Ishikawa (cell line): ENCODE measurements around the gene CPNE4.

ENCODE experiments used
- CEBPB ChIP-seq: IDR thresholded peaks from 2 replicates; pipeline ENCODE4 v1.6.1; 2012
- CREB1 ChIP-seq: IDR thresholded peaks from 2 replicates; pipeline ENCODE4 v1.6.1; 2012; ENCODE audit warnings: low read depth
- EGR1 ChIP-seq: IDR thresholded peaks from 2 replicates; pipeline ENCODE4 v1.6.1; 2012
- EP300 ChIP-seq: IDR thresholded peaks from 2 replicates; pipeline ENCODE4 v1.6.1; 2012; ENCODE audit warnings: borderline replicate concordance
- FOXM1 ChIP-seq: IDR thresholded peaks from 2 replicates; pipeline ENCODE4 v1.6.1; 2012; ENCODE audit warnings: low read depth, borderline replicate concordance
- MAX ChIP-seq: IDR thresholded peaks from 2 replicates; pipeline ENCODE4 v1.6.1; 2012
- NFIC ChIP-seq: IDR thresholded peaks from 2 replicates; pipeline ENCODE4 v1.6.1; 2012
- RAD21 ChIP-seq: IDR thresholded peaks from 2 replicates; pipeline ENCODE4 v1.6.1; 2012; ENCODE audit warnings: low read depth
- REST ChIP-seq: IDR thresholded peaks from 2 replicates; pipeline ENCODE4 v1.6.1; 2012; ENCODE audit warnings: low read depth, mild to moderate bottlenecking
- TAF1 ChIP-seq: IDR thresholded peaks from 2 replicates; pipeline ENCODE4 v1.6.1; 2012; ENCODE audit warnings: low read depth, mild to moderate bottlenecking
- TCF12 ChIP-seq: IDR thresholded peaks from 2 replicates; pipeline ENCODE4 v1.6.1; 2012; ENCODE audit warnings: low read depth
- TEAD4 ChIP-seq: IDR thresholded peaks from 2 replicates; pipeline ENCODE4 v1.6.1; 2012
- USF1 ChIP-seq: IDR thresholded peaks from 2 replicates; pipeline ENCODE4 v1.6.1; 2012
- YY1 ChIP-seq: IDR thresholded peaks from 2 replicates; pipeline ENCODE4 v1.6.1; 2012; ENCODE audit warnings: low read depth
- ZBTB7A ChIP-seq: IDR thresholded peaks from 2 replicates; pipeline ENCODE4 v1.6.1; 2012; ENCODE audit warnings: low read depth

CPNE4 gene

GRCh38 chr3:131840156-131840797 lies 194.5 kb downstream of the CPNE4 start:
- TF ChIP-seq NFIC (no peak), USF1 (no peak), REST (no peak), RAD21 (no peak), MAX (no peak), YY1 (no peak), CEBPB (no peak), EP300 (no peak), EGR1 (no peak), TEAD4 (no peak), FOXM1 (no peak), CREB1 (no peak), TCF12 (no peak), ZBTB7A (no peak), TAF1 (no peak)

GRCh38 chr3:131835906-131836305 lies 198.9 kb downstream of the CPNE4 start:
- no peak for TF ChIP-seq CEBPB
- no peak for TF ChIP-seq EGR1
- TF ChIP-seq TEAD4 = no peak
- no peak for TF ChIP-seq NFIC
- TF ChIP-seq CREB1 = no peak
- no peak for TF ChIP-seq RAD21
- no peak for TF ChIP-seq FOXM1
- TF ChIP-seq TAF1 = no peak
- TF ChIP-seq EP300 = no peak
- TF ChIP-seq USF1 = no peak
- no peak for TF ChIP-seq ZBTB7A
- no peak for TF ChIP-seq TCF12
- TF ChIP-seq REST = no peak
- no peak for TF ChIP-seq MAX

GRCh38 chr3:131831608-131832007 lies 203.2 kb downstream of the CPNE4 start:
- TF ChIP-seq NFIC (no peak), MAX (no peak), USF1 (no peak), TAF1 (no peak), CREB1 (no peak), TEAD4 (no peak), CEBPB (no peak), RAD21 (no peak), TCF12 (no peak), ZBTB7A (no peak), EP300 (no peak), REST (no peak), YY1 (no peak), FOXM1 (no peak), EGR1 (no peak)
